ENCODE measurements around the gene TDRD12. TPM values are rescaled to one million over a fixed set of nuclear protein-coding genes. Genes with fewer than 3 reads are reported as not detected.

TDRD12 gene, protein sequence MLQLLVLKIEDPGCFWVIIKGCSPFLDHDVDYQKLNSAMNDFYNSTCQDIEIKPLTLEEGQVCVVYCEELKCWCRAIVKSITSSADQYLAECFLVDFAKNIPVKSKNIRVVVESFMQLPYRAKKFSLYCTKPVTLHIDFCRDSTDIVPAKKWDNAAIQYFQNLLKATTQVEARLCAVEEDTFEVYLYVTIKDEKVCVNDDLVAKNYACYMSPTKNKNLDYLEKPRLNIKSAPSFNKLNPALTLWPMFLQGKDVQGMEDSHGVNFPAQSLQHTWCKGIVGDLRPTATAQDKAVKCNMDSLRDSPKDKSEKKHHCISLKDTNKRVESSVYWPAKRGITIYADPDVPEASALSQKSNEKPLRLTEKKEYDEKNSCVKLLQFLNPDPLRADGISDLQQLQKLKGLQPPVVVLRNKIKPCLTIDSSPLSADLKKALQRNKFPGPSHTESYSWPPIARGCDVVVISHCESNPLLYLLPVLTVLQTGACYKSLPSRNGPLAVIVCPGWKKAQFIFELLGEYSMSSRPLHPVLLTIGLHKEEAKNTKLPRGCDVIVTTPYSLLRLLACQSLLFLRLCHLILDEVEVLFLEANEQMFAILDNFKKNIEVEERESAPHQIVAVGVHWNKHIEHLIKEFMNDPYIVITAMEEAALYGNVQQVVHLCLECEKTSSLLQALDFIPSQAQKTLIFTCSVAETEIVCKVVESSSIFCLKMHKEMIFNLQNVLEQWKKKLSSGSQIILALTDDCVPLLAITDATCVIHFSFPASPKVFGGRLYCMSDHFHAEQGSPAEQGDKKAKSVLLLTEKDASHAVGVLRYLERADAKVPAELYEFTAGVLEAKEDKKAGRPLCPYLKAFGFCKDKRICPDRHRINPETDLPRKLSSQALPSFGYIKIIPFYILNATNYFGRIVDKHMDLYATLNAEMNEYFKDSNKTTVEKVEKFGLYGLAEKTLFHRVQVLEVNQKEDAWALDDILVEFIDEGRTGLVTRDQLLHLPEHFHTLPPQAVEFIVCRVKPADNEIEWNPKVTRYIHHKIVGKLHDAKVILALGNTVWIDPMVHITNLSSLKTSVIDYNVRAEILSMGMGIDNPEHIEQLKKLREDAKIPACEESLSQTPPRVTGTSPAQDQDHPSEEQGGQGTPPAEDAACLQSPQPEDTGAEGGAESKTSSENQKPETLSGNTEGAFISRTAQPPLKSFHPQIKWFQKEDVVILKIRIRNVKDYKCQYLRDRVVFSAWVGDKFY (N-terminal part only)
- total RNA-seq (ENCODE audit: low replicate concordance) = 0.15 and 0.23 TPM in 2 replicates

GRCh38 chr19:32719611-32720059 lies at the start of gene TDRD12:
TDRD12 (plus strand) TSS chr19:32719767; CDS start chr19:32720073, 306 bp downstream.

GRCh38 chr19:32674931-32675719 lies 44.4 kb upstream of the TDRD12 start, which contains the start of gene ANKRD27:
ANKRD27 (minus strand) TSS chr19:32675180; CDS start chr19:32659015, 16,165 bp downstream.

DNA sequence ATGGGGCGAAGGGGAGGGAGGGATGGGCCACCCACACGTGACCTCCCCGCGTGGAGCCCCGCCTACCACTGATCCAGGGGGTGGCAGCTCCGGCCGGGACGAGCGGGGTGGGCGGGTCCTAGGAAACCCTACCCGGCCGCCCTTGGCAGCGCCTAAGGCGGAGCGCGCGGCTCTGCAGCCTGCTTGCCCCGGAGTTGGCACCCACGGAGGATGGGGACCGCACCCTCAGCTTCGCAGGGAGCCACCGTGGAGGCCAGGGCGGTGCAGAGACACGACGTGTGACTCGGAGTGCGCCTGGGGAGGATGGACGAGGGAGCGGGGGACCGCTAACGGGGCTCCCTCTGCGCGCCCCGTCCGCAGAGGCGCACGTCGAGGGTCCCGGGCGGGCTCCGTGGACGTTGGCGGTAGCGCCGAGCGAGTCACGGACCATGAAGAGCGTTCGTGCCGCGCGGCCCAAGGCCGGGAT lies 43.8 kb upstream of the TDRD12 start, which contains the start of gene RGS9BP:
Gene RGS9BP (plus strand): TSS at position 129 of the 466 bp plus-strand sequence. CDS start 416 bp downstream, outside the sequence.

GRCh38 chr19:32691291-32691951 lies 28.1 kb upstream of the TDRD12 start, which contains the start of gene NUDT19:
NUDT19 (plus strand) TSS chr19:32691821; CDS start chr19:32691961, 140 bp downstream.

GRCh38 chr19:32869369-32869965 lies 149.9 kb downstream of the TDRD12 start, which contains the start of gene SLC7A9:
SLC7A9 (minus strand) TSS chr19:32869767; CDS start chr19:32868534, 1,233 bp downstream.

Other genes starting within 250 kb of the TDRD12 start
- gene PDCD5, start 138.6 kb upstream of the TDRD12 start, total RNA-seq (ENCODE audit: low replicate concordance) = 119 and 126 TPM in 2 replicates
- 28.9 and 39.0 TPM in 2 replicates for gene ANKRD27, start 44.6 kb upstream of the TDRD12 start, total RNA-seq (ENCODE audit: low replicate concordance)
- gene RGS9BP, start 43.9 kb upstream of the TDRD12 start, total RNA-seq (ENCODE audit: low replicate concordance) = 0.23 and 0.47 TPM in 2 replicates
- 1.9 and 5.9 TPM in 2 replicates for gene NUDT19, start 27.9 kb upstream of the TDRD12 start, total RNA-seq (ENCODE audit: low replicate concordance)
- gene SLC7A9, start 150.0 kb downstream of the TDRD12 start, total RNA-seq (ENCODE audit: low replicate concordance) = 0.08 and 0.12 TPM in 2 replicates

All from smooth muscle cell of the coronary artery (primary cell).